Effector CD4-positive, alpha-beta T cell (primary cell): ENCODE measurements around the gene MAPKAPK3.

ENCODE experiments used
- DNase-seq: peaks from one replicate; pipeline ENCODE4 v3.0.0-alpha.2; 2020

Gene MAPKAPK3

GRCh38 chr3:50628601-50629000 is 11.7 kb downstream of the MAPKAPK3 start:
- no peak for DNase-seq

GRCh38 chr3:50630394-50630793 is 13.4 kb downstream of the MAPKAPK3 start:
- DNase-seq, result no peak

- no peak for DNase-seq
Observed at GRCh38 chr3:50630877-50631276, 13.9 kb downstream of the MAPKAPK3 start.

GRCh38 chr3:50632450-50632849 is 15.5 kb downstream of the MAPKAPK3 start:
- DNase-seq, result no peak

- no peak for DNase-seq
Observed at GRCh38 chr3:50633230-50633790, 16.4 kb downstream of the MAPKAPK3 start.

- no peak for DNase-seq
Observed at GRCh38 chr3:50635066-50635465, 18.1 kb downstream of the MAPKAPK3 start.

- no peak for DNase-seq
Observed at GRCh38 chr3:50637011-50637410, 20.1 kb downstream of the MAPKAPK3 start.

- no peak for DNase-seq
Observed at GRCh38 chr3:50637945-50638344, 21.0 kb downstream of the MAPKAPK3 start.

GRCh38 chr3:50639055-50639494 is 22.1 kb downstream of the MAPKAPK3 start:
- no peak for DNase-seq

GRCh38 chr3:50642382-50642781 is 25.4 kb downstream of the MAPKAPK3 start:
- no peak for DNase-seq

GRCh38 chr3:50644561-50644960 is 27.6 kb downstream of the MAPKAPK3 start:
- DNase-seq, result no peak

- DNase-seq, result no peak
Observed at GRCh38 chr3:50645378-50645777, 28.4 kb downstream of the MAPKAPK3 start.

GRCh38 chr3:50648313-50648712 is 31.4 kb downstream of the MAPKAPK3 start:
- DNase-seq, result no peak

- no peak for DNase-seq
Observed at GRCh38 chr3:50648944-50649343, 32.0 kb downstream of the MAPKAPK3 start.

GRCh38 chr3:50649451-50649931 is 32.5 kb downstream of the MAPKAPK3 start:
- no peak for DNase-seq

- no peak for DNase-seq
Observed at GRCh38 chr3:50650018-50650417, 33.1 kb downstream of the MAPKAPK3 start.

GRCh38 chr3:50651445-50651844 is 34.5 kb downstream of the MAPKAPK3 start:
- no peak for DNase-seq

GRCh38 chr3:50651920-50652529 is 35.1 kb downstream of the MAPKAPK3 start:
- no peak for DNase-seq

GRCh38 chr3:50652709-50653108 is 35.8 kb downstream of the MAPKAPK3 start:
- peak; percentile 33 for DNase-seq

- DNase-seq, result no peak
Observed at GRCh38 chr3:50653937-50654595, 37.1 kb downstream of the MAPKAPK3 start.

GRCh38 chr3:50655009-50655830 is 38.3 kb downstream of the MAPKAPK3 start:
- DNase-seq, result no peak

- no peak for DNase-seq
Observed at GRCh38 chr3:50656417-50657195, 39.7 kb downstream of the MAPKAPK3 start.
